SKM-1 (cell line): ENCODE data around the gene GTF2I.
"Not testable (repeated sequence)": the region's sequence is repeated elsewhere in the genome, so short reads cannot be mapped to it uniquely, and the experiment has no call there.

ENCODE experiments used
- DNase-seq: peaks from one replicate; lab custom pipeline; 2025; ENCODE audit not compliant: unreplicated experiment; lab: John Stamatoyannopoulos, UW

The GTF2I gene

DNA sequence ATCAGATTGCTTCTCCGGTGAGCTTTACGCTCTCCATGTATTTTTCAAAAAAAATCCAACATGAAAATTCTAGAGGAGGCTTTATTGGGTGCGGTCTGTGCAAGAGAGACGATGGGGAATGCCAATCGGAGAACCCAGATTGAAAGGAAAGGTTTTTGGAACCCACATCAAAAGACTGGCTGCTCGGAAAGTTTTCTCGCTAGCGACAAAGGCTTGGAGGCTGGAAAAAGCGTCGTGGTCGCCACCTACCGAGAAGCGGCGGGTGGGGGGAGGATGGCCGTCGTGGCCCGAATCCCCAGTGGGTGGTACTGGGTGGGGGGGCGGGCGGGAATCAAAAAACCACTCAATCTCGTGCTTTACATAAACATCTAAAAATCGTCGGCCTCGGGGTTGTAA is 1.1 kb upstream of the GTF2I start:
- DNase-seq = no peak

DNA sequence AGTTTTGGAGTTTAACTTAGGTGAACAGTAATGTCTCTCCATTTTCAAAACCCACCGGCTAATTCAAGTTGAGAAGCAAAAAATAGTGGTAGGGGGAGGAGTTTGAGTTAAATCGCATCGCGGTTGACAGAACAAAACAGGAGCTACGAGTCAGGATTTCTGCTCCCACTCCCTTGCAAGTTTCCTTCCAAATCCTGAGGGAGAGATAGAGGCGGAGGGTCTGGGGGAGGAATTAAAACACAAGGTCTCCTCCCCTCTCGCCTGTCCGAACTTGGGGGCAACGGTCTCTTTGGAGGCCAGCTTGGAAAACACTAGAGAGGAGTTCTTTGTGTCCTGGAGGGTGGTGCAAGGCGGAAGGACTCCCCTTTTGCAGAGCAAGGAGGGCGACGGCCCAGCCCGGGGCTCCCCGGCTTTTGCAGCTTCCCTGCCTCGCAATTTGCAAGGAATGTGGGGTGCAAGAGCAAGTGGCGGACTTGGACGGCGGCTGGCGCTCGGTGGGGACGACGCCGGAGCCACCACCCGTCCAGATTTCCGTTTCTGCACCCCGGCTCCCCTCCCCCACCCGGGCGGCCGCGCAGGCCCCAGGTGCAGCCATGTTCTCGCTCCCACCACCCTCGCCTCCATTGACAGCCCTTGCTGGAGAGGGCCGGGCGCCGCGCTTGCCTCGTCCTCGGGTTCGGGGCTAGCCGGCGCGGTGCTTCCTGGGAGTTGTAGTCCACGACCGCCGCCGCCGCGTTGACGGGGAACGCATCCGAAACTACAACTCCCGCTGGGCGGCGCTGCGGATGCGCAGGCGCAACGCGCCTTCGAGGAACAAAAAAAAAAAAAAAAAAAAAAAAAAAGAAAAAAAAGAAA is 454 bp upstream of the GTF2I start:
- DNase-seq = peak; percentile 93

DNA sequence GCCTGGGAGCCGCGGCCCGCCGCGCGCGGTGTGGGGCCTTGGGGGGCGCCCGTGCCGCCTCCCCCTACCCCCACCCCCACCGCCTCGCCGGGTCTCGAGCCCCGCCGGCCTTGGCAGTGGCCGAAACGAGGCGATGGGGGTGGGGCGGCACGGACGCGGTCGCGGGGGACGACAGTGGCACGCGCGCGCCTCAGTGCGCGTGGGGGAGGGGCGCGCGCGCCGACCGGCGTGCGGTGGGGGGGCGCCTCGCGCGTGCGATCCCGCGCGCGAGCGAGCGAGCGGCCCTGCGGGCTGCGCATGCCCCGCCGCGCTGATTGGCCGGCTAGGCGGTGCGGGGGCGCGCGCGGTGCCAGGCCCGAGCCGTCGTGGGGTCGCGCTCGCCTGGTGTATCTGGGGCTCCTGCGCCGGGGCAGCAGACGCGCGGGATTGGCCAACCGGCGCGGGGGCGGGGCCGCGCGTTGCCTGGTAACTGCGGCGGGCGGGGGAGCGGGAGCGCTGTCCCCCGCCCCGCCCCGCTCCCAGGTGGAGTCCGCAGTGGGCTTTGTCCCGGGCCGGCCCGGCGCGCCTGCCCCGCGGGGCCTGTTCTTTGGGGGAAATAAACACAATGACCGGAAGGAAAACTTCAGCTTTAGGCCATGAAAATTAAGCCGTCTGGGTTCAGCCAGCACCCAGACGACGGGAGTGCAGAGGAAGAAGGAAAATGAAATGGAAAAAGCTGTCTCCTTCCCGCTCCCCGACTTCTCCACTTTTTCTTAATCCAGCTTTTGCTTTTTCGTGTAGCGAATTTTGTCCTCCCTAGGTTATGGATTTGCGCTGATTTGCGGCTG is 873 bp downstream of the GTF2I start:
- peak; percentile 74 for DNase-seq

- DNase-seq = not testable (repeated sequence)
Observed at GRCh38 chr7:74660202-74660601, 2.7 kb downstream of the GTF2I start.

DNA sequence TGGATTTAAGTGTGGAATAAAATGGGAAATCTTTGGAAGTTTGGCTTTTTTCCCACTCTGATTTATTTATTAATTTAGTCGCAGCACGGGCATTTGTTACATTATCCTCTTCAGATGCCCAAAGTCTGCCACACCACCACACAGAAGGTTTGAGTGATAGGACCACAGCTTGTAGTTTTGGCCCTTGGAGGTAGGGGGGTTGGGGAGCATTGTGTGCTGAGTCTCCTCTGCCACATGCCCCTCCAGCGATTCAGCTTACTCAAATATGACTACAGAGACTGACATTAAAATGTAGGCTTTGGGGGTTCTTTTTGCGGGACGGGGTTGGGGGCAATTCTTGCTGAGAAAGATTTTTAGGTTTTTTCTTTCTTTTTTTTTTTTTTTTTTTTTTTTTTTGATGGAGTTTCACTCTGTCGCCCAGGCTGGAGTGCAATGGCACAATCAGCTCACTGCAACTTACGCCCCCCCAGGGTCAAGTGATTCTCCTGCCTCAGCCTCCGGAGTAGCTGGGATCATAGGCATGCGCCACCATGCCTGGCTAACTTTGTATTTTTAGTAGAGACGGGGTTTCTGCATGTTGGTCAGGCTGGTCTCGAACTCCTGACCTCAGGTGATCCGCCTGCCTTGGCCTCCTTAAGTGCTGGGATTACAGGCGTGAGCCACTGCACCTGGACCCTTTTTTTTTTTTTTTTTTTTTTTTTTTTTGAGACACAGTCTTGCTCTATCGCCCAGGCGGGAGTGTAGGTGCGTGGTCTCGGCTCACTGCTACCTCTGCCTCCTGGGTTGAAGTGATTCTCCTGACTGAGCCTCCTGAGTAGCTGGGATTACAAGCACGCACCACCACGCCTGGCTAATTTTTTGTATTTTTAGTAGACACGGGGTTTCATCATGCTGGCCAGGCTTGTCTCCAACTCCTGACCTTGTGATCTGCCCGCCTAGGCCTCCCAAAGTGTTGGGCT is 4.6 kb downstream of the GTF2I start:
- DNase-seq = not testable (repeated sequence)

GRCh38 chr7:74665296-74665938 is 7.9 kb downstream of the GTF2I start:
- no peak for DNase-seq

DNA sequence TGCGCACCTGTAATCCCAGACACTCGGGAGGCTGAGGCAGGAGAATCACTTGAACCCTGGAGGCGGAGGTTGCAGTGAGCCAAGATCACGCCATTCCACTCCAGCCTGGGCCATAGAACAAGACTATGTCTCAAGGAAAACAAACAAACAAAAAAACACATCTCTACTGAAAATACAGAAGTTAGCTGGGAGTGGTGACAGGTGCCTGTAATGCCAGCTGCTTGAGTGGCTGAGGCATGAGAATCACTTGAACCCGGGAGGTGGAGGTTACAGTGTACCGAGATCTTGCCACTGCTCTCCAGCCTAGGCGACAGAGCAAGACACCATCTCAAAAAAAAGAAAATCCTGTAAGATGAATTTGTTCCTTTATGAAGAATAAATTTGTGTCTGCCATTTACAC is 9.5 kb downstream of the GTF2I start:
- not testable (repeated sequence) for DNase-seq

DNA sequence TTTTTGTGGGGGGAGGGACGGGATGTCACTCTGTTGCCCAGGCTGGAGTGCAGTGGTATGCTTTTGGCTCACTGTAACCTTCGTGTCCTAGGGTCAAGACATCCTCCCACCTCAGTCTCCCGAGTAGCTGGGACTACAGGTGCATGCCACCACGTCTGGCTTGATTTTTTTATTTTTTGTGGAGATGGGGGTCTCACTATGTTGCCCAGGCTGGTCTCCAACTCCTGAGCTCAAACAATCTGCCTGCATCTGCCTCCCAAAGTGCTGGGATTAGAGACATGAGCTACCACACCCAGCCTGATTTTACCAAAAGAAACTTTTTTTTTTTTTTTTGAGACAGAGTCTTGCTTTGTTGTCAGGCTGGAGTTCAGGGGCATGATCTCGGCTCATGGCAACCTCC is 10.0 kb downstream of the GTF2I start:
- DNase-seq = not testable (repeated sequence)

DNA sequence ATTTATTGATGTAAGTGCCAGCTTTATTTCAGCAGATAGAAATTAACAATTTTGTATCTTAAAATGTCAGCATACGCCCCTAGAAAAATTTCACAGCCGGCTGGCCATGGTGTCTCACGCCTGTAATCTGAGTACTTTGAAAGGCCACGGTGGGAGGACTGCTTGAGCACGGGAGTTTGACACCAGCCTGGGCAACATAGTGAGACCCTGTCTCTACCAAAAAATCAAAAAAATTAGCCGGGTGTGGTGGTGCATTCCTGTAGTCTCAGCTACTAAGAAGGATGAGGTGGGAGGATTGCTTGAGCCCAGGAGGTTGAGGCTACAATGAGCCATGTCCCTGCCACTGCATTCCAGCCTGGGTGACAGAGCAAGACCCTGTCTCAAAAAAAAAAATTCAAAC is 14.1 kb downstream of the GTF2I start:
- DNase-seq = no peak

DNA sequence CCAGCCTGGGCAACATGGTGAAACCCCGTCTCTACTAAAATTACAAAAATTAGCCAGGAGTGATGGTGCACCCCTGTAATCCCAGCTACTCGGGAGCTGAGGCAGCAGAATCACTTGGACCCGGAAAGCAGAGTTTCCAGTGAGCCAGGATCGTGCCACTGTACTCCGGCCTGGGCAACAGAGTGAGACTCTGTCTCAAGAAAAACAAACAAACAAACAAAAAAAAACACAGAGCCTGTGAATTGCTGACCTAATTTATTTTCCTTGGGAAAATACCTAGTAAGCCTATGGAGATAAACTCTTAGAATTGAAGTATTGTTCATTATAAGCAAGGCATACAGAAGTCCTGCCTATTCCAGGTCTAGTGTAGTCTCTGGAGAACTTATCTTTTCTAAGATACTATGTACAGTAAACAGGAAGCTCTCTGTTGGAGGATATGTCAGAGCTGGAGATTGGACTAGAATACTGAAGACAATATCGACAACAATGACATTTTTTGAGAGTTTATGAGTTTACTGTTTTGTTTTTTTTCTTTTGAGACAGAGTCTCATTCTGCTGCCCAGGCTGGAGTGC is 14.9 kb downstream of the GTF2I start:
- no peak for DNase-seq

GRCh38 chr7:74674166-74674565 is 16.6 kb downstream of the GTF2I start:
- DNase-seq = no peak

DNA sequence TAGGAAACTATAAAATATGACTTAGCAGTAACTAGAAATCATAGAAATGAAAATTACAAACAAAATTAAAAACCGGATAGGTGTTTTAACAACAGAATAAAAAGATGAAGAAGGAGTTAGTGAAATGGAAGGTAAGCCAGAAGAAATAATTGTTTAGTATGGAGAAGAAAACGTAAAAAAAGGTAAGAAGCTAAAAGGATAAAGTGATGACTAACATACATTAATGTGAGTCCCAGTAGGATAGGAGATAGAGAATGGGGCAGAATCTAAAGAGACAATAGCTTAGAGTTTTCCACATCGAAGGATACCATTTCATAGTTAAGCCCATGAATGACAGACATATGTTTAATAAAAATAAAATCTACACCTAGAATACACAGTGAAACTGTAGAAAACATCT is 25.3 kb downstream of the GTF2I start:
- DNase-seq = no peak

DNA sequence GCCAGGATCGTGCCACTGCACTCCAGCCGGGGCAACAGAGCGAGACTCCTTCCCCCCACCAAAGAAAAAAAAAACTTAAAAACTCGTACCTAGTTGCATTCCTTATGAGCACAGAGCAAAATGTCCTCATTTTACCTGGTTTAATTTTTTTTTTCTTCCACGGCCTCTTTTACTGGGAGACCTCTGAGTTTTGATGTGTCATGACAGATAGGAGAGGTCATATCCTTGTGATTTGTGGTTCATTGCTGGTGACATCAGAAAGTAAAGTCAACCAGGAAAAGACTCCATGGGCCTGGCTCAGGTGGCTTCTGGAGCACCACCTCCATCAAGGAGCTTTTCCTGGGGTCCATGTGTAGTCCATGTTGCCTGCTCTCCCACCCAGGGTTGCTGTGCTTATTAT is 26.3 kb downstream of the GTF2I start:
- DNase-seq = no peak

DNA sequence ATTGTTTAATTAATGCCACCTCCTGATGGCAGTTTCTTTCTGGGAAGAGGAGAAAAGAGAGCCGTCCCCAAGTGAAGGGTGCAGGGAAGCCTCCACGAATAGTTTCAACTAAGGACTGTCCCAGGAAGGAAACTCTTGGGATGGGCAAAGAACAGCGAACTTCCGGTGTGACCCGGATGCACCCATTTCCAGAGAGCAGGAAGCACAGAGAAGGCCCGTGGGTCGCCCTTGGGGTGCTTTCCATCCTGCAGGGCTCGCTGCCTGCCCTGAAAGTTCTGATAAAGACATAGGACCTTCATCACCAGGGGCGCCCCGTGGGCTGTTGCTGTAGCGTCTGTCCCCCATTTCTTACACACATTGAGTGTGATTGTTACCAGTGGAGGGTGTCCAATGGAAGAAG is 27.0 kb downstream of the GTF2I start:
- no peak for DNase-seq

GRCh38 chr7:74684921-74685320 is 27.4 kb downstream of the GTF2I start:
- DNase-seq = no peak

GRCh38 chr7:74690474-74690873 is 33.0 kb downstream of the GTF2I start:
- DNase-seq = no peak

GRCh38 chr7:74704419-74704818 is 46.9 kb downstream of the GTF2I start:
- DNase-seq = not testable (repeated sequence)

DNA sequence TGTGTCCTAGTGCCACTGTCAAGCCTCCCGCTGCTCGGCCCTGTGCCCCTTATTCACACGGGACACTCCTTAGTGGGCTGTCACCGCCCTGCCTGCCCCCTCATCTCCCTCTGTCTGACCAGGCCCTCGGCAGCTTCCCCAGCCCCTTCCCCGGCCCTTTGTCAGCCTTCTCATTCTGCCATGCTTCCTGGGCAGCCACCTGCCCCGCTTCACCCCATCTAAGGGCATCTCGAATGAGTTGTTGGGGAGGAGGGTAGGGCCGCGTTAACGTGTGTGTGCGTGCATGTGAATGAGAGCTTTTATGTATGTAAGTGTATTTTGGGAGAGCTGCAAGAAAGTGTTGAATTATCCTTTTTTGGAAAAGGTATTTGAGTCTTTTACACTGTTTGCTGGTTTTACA is 49.7 kb downstream of the GTF2I start:
- no peak for DNase-seq

- DNase-seq = no peak
Observed at GRCh38 chr7:74708569-74709275, 51.2 kb downstream of the GTF2I start.
